ENCODE measurements around the gene KLHDC7B. TPM values are rescaled to one million over a fixed set of nuclear protein-coding genes. Genes with fewer than 3 reads are reported as not detected.
A peak's percentile ranks its signal among the peaks of the same experiment; 100 is the strongest.

KLHDC7B gene
- total RNA-seq, 2 experiments from 2014 or later: 0.25 to 0.46 TPM

- H3K27ac ChIP-seq (ENCODE audit: low read depth, low read length, poor library complexity, severe bottlenecking): no peak overlapping the region
- H3K4me3 ChIP-seq (ENCODE audit: low read depth, low read length, poor library complexity, severe bottlenecking): no peak overlapping the region
- H3K9me3 ChIP-seq (ENCODE audit: low read length): no peaks in the 10 kb centered on the region
- peak overlapping the region; percentile 59 for H3K4me2 ChIP-seq (ENCODE audit: low read length)
- DNase-seq (ENCODE audit: low spot score): peak; percentile 41
- H4K20me1 ChIP-seq (ENCODE audit: insufficient read depth, low read length): no peaks in the 10 kb centered on the region
- TF ChIP-seq, protein P1, sequence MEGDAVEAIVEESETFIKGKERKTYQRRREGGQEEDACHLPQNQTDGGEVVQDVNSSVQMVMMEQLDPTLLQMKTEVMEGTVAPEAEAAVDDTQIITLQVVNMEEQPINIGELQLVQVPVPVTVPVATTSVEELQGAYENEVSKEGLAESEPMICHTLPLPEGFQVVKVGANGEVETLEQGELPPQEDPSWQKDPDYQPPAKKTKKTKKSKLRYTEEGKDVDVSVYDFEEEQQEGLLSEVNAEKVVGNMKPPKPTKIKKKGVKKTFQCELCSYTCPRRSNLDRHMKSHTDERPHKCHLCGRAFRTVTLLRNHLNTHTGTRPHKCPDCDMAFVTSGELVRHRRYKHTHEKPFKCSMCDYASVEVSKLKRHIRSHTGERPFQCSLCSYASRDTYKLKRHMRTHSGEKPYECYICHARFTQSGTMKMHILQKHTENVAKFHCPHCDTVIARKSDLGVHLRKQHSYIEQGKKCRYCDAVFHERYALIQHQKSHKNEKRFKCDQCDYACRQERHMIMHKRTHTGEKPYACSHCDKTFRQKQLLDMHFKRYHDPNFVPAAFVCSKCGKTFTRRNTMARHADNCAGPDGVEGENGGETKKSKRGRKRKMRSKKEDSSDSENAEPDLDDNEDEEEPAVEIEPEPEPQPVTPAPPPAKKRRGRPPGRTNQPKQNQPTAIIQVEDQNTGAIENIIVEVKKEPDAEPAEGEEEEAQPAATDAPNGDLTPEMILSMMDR (conservative IDR thresholded peaks at IDR 0.05; ENCODE audit: low read length): 0 out of 2 replicates have a peak, but pooled peaks have one; percentile 35
- no peak for TF ChIP-seq EZH2phosphoT487 (IDR thresholded peaks at IDR 0.05; ENCODE audit: borderline replicate concordance, low read depth, low read length)
- CTCF ChIA-PET (ENCODE audit: unreplicated experiment): interaction anchor here (0.5 to 0.9 kb wide), 2 partner anchors 15 to 69 kb away, joined by 3 to 5 read pairs; partner anchors contain the start of gene SYCE3
- intact Hi-C loops (cut with micrococcal nuclease; ENCODE audit: unreplicated experiment): loop anchor here (2.0 kb wide), 1 partner anchor 73 kb away; no protein-coding TSS in a partner anchor
- no peaks in the 10 kb centered on the region for H3K36me3 ChIP-seq (ENCODE audit: insufficient read depth, low read length)
- no peaks in the 10 kb centered on the region for H3K9me2 ChIP-seq (ENCODE audit: insufficient read depth, low read length)
- no TSS peak for BruUV-seq (replicated peaks)
- peaks cover 35% of the 10 kb centered on the region for H3K4me1 ChIP-seq (ENCODE audit: insufficient read depth, low read length, poor library complexity, severe bottlenecking)
- H3K79me2 ChIP-seq (ENCODE audit: insufficient read depth, low read depth, low read length): no peaks in the 10 kb centered on the region
- POLR2A ChIA-PET: interaction anchor here (0.5 to 1.8 kb wide), 5 partner anchors 8 to 39 kb away, joined by 3 to 9 read pairs (median 3); no protein-coding TSS in a partner anchor
- H2AFZ ChIP-seq (ENCODE audit: low read length): peak overlapping the region; percentile 51
Observed at GRCh38 chr22:50548040-50548920, 2.6 kb downstream of the KLHDC7B start.

DNA sequence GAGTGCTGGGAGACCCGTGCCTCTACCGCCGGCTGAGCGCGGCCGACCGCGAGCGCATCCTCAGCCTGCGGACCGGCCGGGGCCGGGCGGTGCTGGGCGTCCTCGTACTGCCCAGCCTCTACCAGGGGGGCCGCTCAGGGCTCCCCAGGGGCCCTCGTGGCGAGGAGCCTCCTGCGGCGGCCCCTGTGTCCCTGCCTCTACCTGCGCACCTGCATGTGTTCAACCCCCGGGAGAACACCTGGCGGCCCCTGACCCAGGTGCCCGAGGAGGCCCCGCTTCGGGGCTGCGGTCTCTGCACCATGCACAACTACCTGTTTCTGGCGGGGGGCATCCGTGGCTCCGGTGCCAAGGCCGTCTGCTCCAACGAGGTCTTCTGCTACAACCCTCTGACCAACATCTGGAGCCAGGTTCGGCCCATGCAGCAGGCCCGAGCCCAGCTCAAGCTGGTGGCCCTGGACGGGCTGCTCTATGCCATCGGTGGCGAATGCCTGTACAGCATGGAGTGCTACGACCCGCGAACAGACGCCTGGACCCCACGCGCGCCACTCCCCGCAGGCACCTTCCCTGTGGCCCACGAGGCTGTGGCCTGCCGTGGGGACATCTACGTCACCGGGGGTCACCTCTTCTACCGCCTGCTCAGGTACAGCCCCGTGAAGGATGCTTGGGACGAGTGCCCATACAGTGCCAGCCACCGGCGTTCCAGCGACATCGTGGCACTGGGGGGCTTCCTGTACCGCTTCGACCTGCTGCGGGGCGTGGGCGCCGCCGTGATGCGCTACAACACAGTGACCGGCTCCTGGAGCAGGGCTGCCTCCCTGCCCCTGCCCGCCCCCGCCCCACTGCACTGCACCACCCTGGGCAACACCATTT, 3.5 kb downstream of the KLHDC7B start:
- Histone ChIP-seq H3K9me3 (ENCODE audit: low read length) (no peaks in the 10 kb centered on the region), H3K9me2 (ENCODE audit: insufficient read depth, low read length) (no peaks in the 10 kb centered on the region), H4K20me1 (ENCODE audit: insufficient read depth, low read length) (no peaks in the 10 kb centered on the region), H2AFZ (ENCODE audit: low read length) (peak overlapping the region; percentile 51), H3K4me1 (ENCODE audit: insufficient read depth, low read length, poor library complexity, severe bottlenecking) (peaks cover 30% of the 10 kb centered on the region), H3K4me2 (ENCODE audit: low read length) (peak overlapping the region; percentile 59), H3K27ac (ENCODE audit: low read depth, low read length, poor library complexity, severe bottlenecking) (no peak overlapping the region), H3K4me3 (ENCODE audit: low read depth, low read length, poor library complexity, severe bottlenecking) (no peak overlapping the region), H3K36me3 (ENCODE audit: insufficient read depth, low read length) (no peaks in the 10 kb centered on the region), H3K79me2 (ENCODE audit: insufficient read depth, low read depth, low read length) (no peaks in the 10 kb centered on the region)
- TF ChIP-seq, protein P1 (conservative IDR thresholded peaks at IDR 0.05; ENCODE audit: low read length): no peak
- no peak for TF ChIP-seq EZH2phosphoT487 (IDR thresholded peaks at IDR 0.05; ENCODE audit: borderline replicate concordance, low read depth, low read length)
- intact Hi-C loops (cut with micrococcal nuclease; ENCODE audit: unreplicated experiment): loop anchor here (2.0 kb wide), 1 partner anchor 72 kb away; no protein-coding TSS in a partner anchor
- CTCF ChIA-PET (ENCODE audit: unreplicated experiment): interaction anchor here (0.5 kb wide), 1 partner anchor 68 kb away, joined by 3 read pairs; no protein-coding TSS in a partner anchor
- POLR2A ChIA-PET: interaction anchor here (0.8 to 1.8 kb wide), 2 partner anchors 10 to 40 kb away, joined by 3 to 9 read pairs; no protein-coding TSS in a partner anchor
- DNase-seq (ENCODE audit: low spot score): peak; percentile 21
- no TSS peak for BruUV-seq (replicated peaks)
